ENCODE data around the gene RNF141.

The RNF141 gene

GRCh38 chr11:10478066-10478465 is 62.9 kb downstream of the RNF141 start:
- no peak for DNase-seq

- no peak for DNase-seq
Observed at GRCh38 chr11:10477690-10478046, 63.3 kb downstream of the RNF141 start.

- DNase-seq, result no peak
Observed at GRCh38 chr11:10476927-10477689, 63.9 kb downstream of the RNF141 start.

- DNase-seq, result no peak
Observed at GRCh38 chr11:10476342-10476741, 64.6 kb downstream of the RNF141 start.

- peak; percentile 43 to 55 for DNase-seq
Observed at GRCh38 chr11:10474551-10474950, 66.4 kb downstream of the RNF141 start.

- DNase-seq, result no peak
Observed at GRCh38 chr11:10473371-10473770, 67.6 kb downstream of the RNF141 start.

- DNase-seq, result no peak
Observed at GRCh38 chr11:10462746-10463300, 78.2 kb downstream of the RNF141 start.

Measured in NCI-H187 (cell line).